HG02588 (cell line): ENCODE results near the gene SDF2.
"Not testable (repeated sequence)": the region's sequence is repeated elsewhere in the genome, so short reads cannot be mapped to it uniquely, and the experiment has no call there.

Experiments
- ATAC-seq: cut with Tn5 transposase; IDR thresholded peaks from one replicate; pipeline ENCODE4 v1.9.1; 2021; ENCODE audit warnings: mild to moderate bottlenecking, moderate library complexity; ENCODE audit not compliant: unreplicated experiment

SDF2 gene

GRCh38 chr17:28685366-28685765, 23.7 kb upstream of the SDF2 start:
- no peak for ATAC-seq

GRCh38 chr17:28684963-28685362, 23.3 kb upstream of the SDF2 start:
- ATAC-seq: no peak

GRCh38 chr17:28682655-28683054, 20.9 kb upstream of the SDF2 start:
- ATAC-seq: no peak

- ATAC-seq: no peak
Observed at GRCh38 chr17:28675980-28676379, 14.3 kb upstream of the SDF2 start.

- no peak for ATAC-seq
Observed at GRCh38 chr17:28675490-28675889, 13.8 kb upstream of the SDF2 start.

GRCh38 chr17:28669918-28670317, 8.2 kb upstream of the SDF2 start:
- ATAC-seq: no peak

GRCh38 chr17:28667870-28668269, 6.2 kb upstream of the SDF2 start:
- no peak for ATAC-seq

GRCh38 chr17:28665994-28666393, 4.3 kb upstream of the SDF2 start:
- ATAC-seq: no peak

GRCh38 chr17:28663723-28664122, 2.0 kb upstream of the SDF2 start:
- no peak for ATAC-seq

GRCh38 chr17:28662527-28662829, 772 bp upstream of the SDF2 start:
- ATAC-seq: no peak

GRCh38 chr17:28659497-28659881, 2.2 kb downstream of the SDF2 start:
- ATAC-seq: not testable (repeated sequence)

- not testable (repeated sequence) for ATAC-seq
Observed at GRCh38 chr17:28658766-28659496, 2.8 kb downstream of the SDF2 start.

GRCh38 chr17:28658342-28658741, 3.4 kb downstream of the SDF2 start:
- not testable (repeated sequence) for ATAC-seq

GRCh38 chr17:28657756-28658155, 4.0 kb downstream of the SDF2 start:
- no peak for ATAC-seq

- no peak for ATAC-seq
Observed at GRCh38 chr17:28655160-28655559, 6.5 kb downstream of the SDF2 start.

- no peak for ATAC-seq
Observed at GRCh38 chr17:28648698-28649097, 13.0 kb downstream of the SDF2 start.

GRCh38 chr17:28646039-28646754, 15.5 kb downstream of the SDF2 start:
- ATAC-seq: no peak

GRCh38 chr17:28645576-28645939, 16.1 kb downstream of the SDF2 start:
- no peak for ATAC-seq

GRCh38 chr17:28644787-28645575, 16.7 kb downstream of the SDF2 start, which contains the start of gene BLTP2:
BLTP2 (minus strand) TSS chr17:28645158; CDS start chr17:28645056, 102 bp downstream.
- peak; percentile 87 for ATAC-seq

- no peak for ATAC-seq
Observed at GRCh38 chr17:28643983-28644786, 17.5 kb downstream of the SDF2 start.

GRCh38 chr17:28641579-28641978, 20.1 kb downstream of the SDF2 start:
- no peak for ATAC-seq
